Smooth muscle cell of the brain vasculature (primary cell): Measurements from ENCODE around the gene ACTR1A.
"Not testable (repeated sequence)": the region's sequence is repeated elsewhere in the genome, so short reads cannot be mapped to it uniquely, and the experiment has no call there.

ENCODE experiments used
- DNase-seq: peaks from one replicate; pipeline ENCODE4 v3.0.0-alpha.2; 2012; ENCODE audit warnings: low read depth, low spot score

The ACTR1A gene

GRCh38 chr10:102502337-102503151, at the start of gene ACTR1A:
ACTR1A (minus strand) TSS chr10:102502712; CDS start chr10:102502647, 65 bp downstream.
- peak; percentile 99 for DNase-seq

GRCh38 chr10:102550636-102551210, 48.2 kb upstream of the ACTR1A start:
- no peak for DNase-seq

GRCh38 chr10:102549549-102549948, 47.0 kb upstream of the ACTR1A start:
- DNase-seq = no peak

- DNase-seq = no peak
Measured at GRCh38 chr10:102546606-102547320, 44.3 kb upstream of the ACTR1A start.

GRCh38 chr10:102545997-102546396, 43.5 kb upstream of the ACTR1A start:
- DNase-seq = no peak

- DNase-seq = no peak
Measured at GRCh38 chr10:102545265-102545871, 42.9 kb upstream of the ACTR1A start.

- no peak for DNase-seq
Measured at GRCh38 chr10:102542800-102543418, 40.4 kb upstream of the ACTR1A start.

- DNase-seq = no peak
Measured at GRCh38 chr10:102540023-102540422, 37.5 kb upstream of the ACTR1A start.

GRCh38 chr10:102538811-102539210, 36.3 kb upstream of the ACTR1A start:
- DNase-seq = no peak

- no peak for DNase-seq
Measured at GRCh38 chr10:102537948-102538347, 35.4 kb upstream of the ACTR1A start.

GRCh38 chr10:102537367-102537766, 34.9 kb upstream of the ACTR1A start:
- DNase-seq = no peak

GRCh38 chr10:102535481-102536147, 33.1 kb upstream of the ACTR1A start:
- DNase-seq = no peak

GRCh38 chr10:102534966-102535365, 32.5 kb upstream of the ACTR1A start:
- DNase-seq = not testable (repeated sequence)

- DNase-seq = no peak
Measured at GRCh38 chr10:102534333-102534732, 31.8 kb upstream of the ACTR1A start.

GRCh38 chr10:102527546-102527945, 25.0 kb upstream of the ACTR1A start:
- DNase-seq = no peak

- DNase-seq = no peak
Measured at GRCh38 chr10:102524746-102525145, 22.2 kb upstream of the ACTR1A start.

GRCh38 chr10:102523250-102524029, 20.9 kb upstream of the ACTR1A start:
- DNase-seq = peak; percentile 54

GRCh38 chr10:102522874-102523249, 20.4 kb upstream of the ACTR1A start:
- no peak for DNase-seq

GRCh38 chr10:102519246-102519825, 16.8 kb upstream of the ACTR1A start:
- DNase-seq = no peak

GRCh38 chr10:102517553-102517952, 15.0 kb upstream of the ACTR1A start:
- DNase-seq = no peak
